ENCODE measurements around the gene KLHDC8A. TPM values are rescaled to one million over a fixed set of nuclear protein-coding genes. Genes with fewer than 3 reads are reported as not detected.
A peak's percentile ranks its signal among the peaks of the same experiment; 100 is the strongest.

The KLHDC8A gene
- total RNA-seq, 4 donors from 2014 or later: not detected

DNA sequence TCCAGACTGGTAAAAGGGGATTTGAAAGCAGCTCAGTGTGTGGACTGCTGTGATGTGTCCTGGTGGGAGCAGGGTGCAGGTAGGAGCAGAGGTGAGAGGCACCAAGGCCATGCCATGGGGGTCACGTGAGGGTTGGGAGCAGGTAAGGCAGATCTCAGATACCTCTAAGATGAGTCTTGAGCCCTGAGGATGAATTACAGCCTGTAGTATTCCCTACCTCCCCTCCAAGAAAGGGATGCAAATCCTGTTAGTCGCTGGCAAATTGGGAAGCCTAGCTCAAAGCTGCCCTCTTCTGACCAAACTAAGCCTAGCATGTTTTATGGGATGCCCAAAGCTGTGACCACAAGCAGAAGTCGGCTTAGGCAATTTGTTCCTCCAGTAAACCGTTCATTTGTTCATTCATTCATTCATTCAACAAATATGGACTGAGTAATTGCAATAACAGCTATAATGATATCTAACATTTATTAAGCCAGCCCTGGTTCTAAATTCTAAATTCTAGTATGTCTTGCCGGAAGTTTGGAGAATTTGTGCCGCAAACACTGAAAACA lies 31.3 kb downstream of the KLHDC8A start:
- DNase-seq (ENCODE audit: low spot score): no peak
- TF ChIP-seq, protein P1, sequence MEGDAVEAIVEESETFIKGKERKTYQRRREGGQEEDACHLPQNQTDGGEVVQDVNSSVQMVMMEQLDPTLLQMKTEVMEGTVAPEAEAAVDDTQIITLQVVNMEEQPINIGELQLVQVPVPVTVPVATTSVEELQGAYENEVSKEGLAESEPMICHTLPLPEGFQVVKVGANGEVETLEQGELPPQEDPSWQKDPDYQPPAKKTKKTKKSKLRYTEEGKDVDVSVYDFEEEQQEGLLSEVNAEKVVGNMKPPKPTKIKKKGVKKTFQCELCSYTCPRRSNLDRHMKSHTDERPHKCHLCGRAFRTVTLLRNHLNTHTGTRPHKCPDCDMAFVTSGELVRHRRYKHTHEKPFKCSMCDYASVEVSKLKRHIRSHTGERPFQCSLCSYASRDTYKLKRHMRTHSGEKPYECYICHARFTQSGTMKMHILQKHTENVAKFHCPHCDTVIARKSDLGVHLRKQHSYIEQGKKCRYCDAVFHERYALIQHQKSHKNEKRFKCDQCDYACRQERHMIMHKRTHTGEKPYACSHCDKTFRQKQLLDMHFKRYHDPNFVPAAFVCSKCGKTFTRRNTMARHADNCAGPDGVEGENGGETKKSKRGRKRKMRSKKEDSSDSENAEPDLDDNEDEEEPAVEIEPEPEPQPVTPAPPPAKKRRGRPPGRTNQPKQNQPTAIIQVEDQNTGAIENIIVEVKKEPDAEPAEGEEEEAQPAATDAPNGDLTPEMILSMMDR (IDR thresholded peaks at IDR 0.05): no peak
- ATAC-seq (ENCODE audit: low FRiP score): peak; percentile 20

DNA sequence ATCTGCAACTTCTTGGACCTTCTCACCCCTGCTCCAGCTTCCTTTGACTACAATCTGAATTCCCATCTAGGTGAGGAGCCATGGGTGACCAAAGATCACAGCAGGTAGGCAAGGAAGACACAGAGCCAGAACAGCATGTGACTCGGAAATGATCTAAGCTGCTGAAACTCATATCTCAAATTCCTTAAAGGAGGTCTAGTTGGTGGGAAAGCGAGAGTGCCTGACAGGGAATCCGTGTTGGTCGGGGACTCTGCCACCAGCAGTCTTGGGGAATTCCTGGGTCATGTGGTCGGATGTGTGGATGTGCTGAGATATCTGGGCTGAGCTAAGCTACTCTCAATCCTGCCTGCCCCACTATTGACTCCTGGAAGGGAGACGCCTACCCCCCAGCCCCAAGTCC lies 31.9 kb downstream of the KLHDC8A start:
- no peak for DNase-seq (ENCODE audit: low spot score)
- TF ChIP-seq, protein P1 (IDR thresholded peaks at IDR 0.05): no peak
- no peak for ATAC-seq (ENCODE audit: low FRiP score)

DNA sequence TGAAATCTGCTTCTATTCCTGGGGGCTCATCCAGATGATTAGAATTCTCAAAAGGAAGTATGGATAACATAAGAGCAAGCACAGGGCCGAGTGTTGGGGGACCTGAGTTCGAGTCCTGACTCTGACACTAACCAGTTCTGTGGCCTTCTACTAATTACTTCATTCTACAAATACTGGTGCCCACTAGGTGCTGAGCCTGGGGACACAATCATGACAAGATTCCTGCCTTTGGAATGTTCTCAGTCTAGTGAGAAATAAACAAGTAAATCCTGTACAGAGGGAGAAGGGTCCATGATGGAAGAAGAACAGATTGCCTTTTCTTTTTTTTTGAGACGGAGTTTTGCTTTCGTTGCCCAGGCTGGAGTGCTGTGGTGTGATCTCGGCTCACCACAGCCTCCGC lies 32.9 kb downstream of the KLHDC8A start:
- TF ChIP-seq, protein P1 (IDR thresholded peaks at IDR 0.05): no peak
- no peak for DNase-seq (ENCODE audit: low spot score)
- no peak for ATAC-seq (ENCODE audit: low FRiP score)

DNA sequence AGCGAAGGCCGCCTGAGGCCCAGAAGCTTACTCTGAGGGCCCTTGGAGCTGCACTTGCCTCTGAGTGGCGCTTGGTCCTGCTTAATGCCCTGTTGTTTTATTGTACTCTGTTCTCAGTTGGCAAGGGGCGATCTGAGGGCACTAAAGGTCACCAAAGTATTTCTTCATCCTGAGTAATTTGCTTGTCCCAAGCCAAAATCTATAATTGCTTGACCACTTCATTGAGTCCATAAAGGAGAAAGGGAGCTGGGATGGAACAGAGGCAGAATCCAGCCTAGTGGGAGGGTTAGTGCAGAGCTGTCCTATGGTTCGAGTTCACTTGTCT lies 34.8 kb downstream of the KLHDC8A start:
- TF ChIP-seq, protein P1 (IDR thresholded peaks at IDR 0.05): no peak
- no peak for ATAC-seq (ENCODE audit: low FRiP score)

DNA sequence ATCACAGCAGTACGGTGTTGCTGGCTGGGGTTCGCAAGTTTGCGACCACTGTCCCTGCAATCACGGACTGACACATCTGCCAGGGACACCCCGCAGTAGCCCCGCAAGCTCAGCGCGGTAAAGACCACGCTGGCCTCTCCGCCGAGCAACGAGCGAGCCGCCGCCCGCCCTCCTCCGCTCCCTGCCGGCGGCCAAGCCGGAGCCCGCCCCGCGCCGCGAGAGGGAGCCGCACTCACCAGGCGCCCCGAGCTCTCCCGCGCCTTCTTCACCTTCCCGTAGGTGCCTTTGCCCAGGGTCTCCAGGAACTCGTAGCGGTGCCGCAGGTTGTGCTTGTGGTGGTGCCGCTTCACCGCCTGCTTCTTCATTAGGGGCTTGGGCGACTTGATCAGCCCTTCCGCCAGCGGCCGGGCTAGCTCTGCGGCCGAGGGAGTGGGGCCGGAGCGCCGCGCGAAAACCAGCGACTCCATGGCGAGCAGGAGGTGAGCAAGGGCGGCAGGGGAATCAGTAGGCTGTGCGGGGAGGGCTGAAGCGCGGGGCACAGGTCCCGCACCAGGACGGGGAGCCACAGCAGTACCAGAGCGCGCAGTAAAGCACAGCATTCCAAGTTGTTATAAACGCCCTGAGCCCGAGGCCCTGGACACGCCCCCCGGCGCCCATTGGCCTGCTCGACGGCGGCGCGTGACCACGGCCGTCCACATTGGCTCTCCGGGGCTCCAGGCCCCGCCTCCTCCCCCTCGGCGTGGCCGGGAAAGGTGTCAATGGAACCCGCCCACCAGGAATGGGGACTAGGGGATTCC lies 35.4 kb downstream of the KLHDC8A start, which contains the start of gene NUAK2:
Gene NUAK2, minus strand, starts transcription at position 584 of the 797 bp plus-strand sequence. Its CDS starts 117 bp downstream, at position 467.
- peak; percentile 89 for ATAC-seq (ENCODE audit: low FRiP score)
- peak; percentile 74 for DNase-seq (ENCODE audit: low spot score)
- TF ChIP-seq, protein P1 (IDR thresholded peaks at IDR 0.05): no peak

More for the DNA sequence above, 34.8 kb downstream of the KLHDC8A start:
- no peak for DNase-seq (ENCODE audit: low spot score)

GRCh38 chr1:205319081-205320018 lies 37.4 kb downstream of the KLHDC8A start:
- TF ChIP-seq, protein P1 (IDR thresholded peaks at IDR 0.05): no peak
- DNase-seq (ENCODE audit: low spot score): no peak
- peak; percentile 32 for ATAC-seq (ENCODE audit: low FRiP score)

Measured in omental fat pad (tissue), 4 donors.